PC-3 (cell line): Measurements from ENCODE around the gene CPT1A. TPM values are rescaled to one million over a fixed set of nuclear protein-coding genes. Genes with fewer than 3 reads are reported as not detected.

Experiments used
- ATAC-seq: fragments of 200-7000 bp; cut with Tn5 transposase; 2 replicates; pipeline ENCODE4 v1.9.1; 2020; ENCODE audit warnings: mild to moderate bottlenecking, moderate library complexity
- BruUV-seq: library from RNA; stranded (reverse); fragments of 400-500 nt; replicated peaks from 2 replicates; lab custom pipeline; 2021; lab: Mats Ljungman, UMichigan
- CTCF ChIA-PET: fragments of 300-600 bp; sonication (Branson Sonifier 250); formaldehyde crosslinking; loops from one replicate; lab custom pipeline; 2022; ENCODE audit warnings: antibody characterized with exemption; lab: Charles Lee
- POLR2A ChIA-PET: fragments of 300-600 bp; sonication (Branson Sonifier 250); formaldehyde crosslinking; loops from one replicate; lab custom pipeline; 2022; ENCODE audit warnings: antibody characterized with exemption; ENCODE audit not compliant: unreplicated experiment; lab: Charles Lee
- DNase-seq: peaks from one replicate; pipeline ENCODE4 v3.0.0-alpha.2; 2015
- H2AFZ ChIP-seq: fragments of 300-600 bp; sonication (generic); 2 replicates; pipeline ENCODE4 v1.6.0; 2016; ENCODE audit warnings: antibody characterized with exemption, low read length
- H3F3A ChIP-seq: fragments of 300-600 bp; sonication (generic); one replicate; pipeline ENCODE4 v1.6.0; 2017; ENCODE audit warnings: antibody characterized with exemption, low read length, control low read depth, mild to moderate bottlenecking; ENCODE audit not compliant: unreplicated experiment
- H3K27ac ChIP-seq: fragments of 300-600 bp; sonication (generic); 2 replicates; pipeline ENCODE4 v1.5.1; 2016; ENCODE audit warnings: mild to moderate bottlenecking, low read length
- H3K27me3 ChIP-seq: fragments of 300-600 bp; sonication (generic); 2 replicates; pipeline ENCODE4 v1.6.1; 2016; ENCODE audit warnings: low read length, mixed read lengths
- H3K36me3 ChIP-seq: fragments of 300-600 bp; sonication (generic); 2 replicates; pipeline ENCODE4 v1.6.1; 2016; ENCODE audit warnings: low read depth, mixed run types, low read length, mixed read lengths
- H3K4me1 ChIP-seq: fragments of 300-600 bp; sonication (generic); 2 replicates; pipeline ENCODE4 v1.5.1; 2016; ENCODE audit warnings: low read length; ENCODE audit not compliant: insufficient read depth
- H3K4me2 ChIP-seq: fragments of 300-600 bp; sonication (generic); 2 replicates; pipeline ENCODE4 v1.6.0; 2016; ENCODE audit warnings: low read length
- H3K4me3 ChIP-seq: fragments of 300-600 bp; sonication (generic); 2 replicates; pipeline ENCODE4 v1.5.1; 2016; ENCODE audit warnings: mild to moderate bottlenecking, low read length, mixed read lengths
- H3K79me2 ChIP-seq: fragments of 300-600 bp; sonication (generic); 2 replicates; pipeline ENCODE4 v1.6.1; 2017; ENCODE audit warnings: low read length, mixed read lengths
- H3K9ac ChIP-seq: fragments of 300-600 bp; sonication (generic); 2 replicates; pipeline ENCODE4 v1.6.0; 2016; ENCODE audit warnings: mild to moderate bottlenecking, low read length
- H3K9me2 ChIP-seq: fragments of 300-600 bp; sonication (generic); replicated peaks from 2 replicates; pipeline ENCODE4 v1.6.1; 2016; ENCODE audit warnings: mixed run types, low read length, mixed read lengths
- H3K9me3 ChIP-seq: fragments of 300-600 bp; sonication (generic); 2 replicates; pipeline ENCODE4 v1.6.1; 2016; ENCODE audit warnings: low read length, mixed read lengths
- H4K20me1 ChIP-seq: fragments of 300-600 bp; sonication (generic); 2 replicates; pipeline ENCODE4 v1.6.1; 2016; ENCODE audit warnings: low read length, mixed read lengths
- CTCF ChIP-seq: fragments of 300-600 bp; sonication (generic); conservative IDR thresholded peaks from 2 replicates; pipeline ENCODE4 v1.5.1; 2017; ENCODE audit warnings: antibody characterized with exemption, low read depth, mild to moderate bottlenecking, low read length
- EZH2 ChIP-seq: fragments of 300-600 bp; sonication (generic); IDR thresholded peaks from one replicate; pipeline ENCODE4 v1.6.1; 2017; ENCODE audit warnings: antibody characterized with exemption, mild to moderate bottlenecking, low read length; ENCODE audit not compliant: unreplicated experiment
- EZH2phosphoT487 ChIP-seq: fragments of 300-600 bp; sonication (generic); IDR thresholded peaks from 2 replicates; pipeline ENCODE4 v1.6.1; 2018; ENCODE audit warnings: mild to moderate bottlenecking, antibody characterized with exemption, low read length, borderline replicate concordance
- intact Hi-C: fragments of 100-400 bp; cut with micrococcal nuclease; formaldehyde crosslinking; loops from 2 replicates; pipeline ENCODE4 v1.9.0; 2023
- total RNA-seq: library from RNA; depleted of rRNA; stranded (reverse); fragments of >200 nt; gene quantifications from 2 replicates; pipeline ENCODE4 v1.2.3, GENCODE V29; 2014

The CPT1A gene
- total RNA-seq, 1 experiment from 2014 or later: 38.1 TPM

GRCh38 chr11:68840661-68841653 lies 759 bp downstream of the CPT1A start:
- Histone ChIP-seq H4K20me1 (no peaks in the 10 kb centered on the region), H3K9me2 (no peaks in the 10 kb centered on the region), H3K4me2 (peak overlapping the region; percentile 97), H3K36me3 (no peaks in the 10 kb centered on the region; the same call in 1 of the 2 replicates), H3K27me3 (no peaks in the 10 kb centered on the region), H3K79me2 (peaks cover 48% of the 10 kb centered on the region), H3F3A (peaks cover 12% of the 10 kb centered on the region), H2AFZ (peak overlapping the region; percentile 71), H3K4me3 (peak overlapping the region; percentile 78), H3K9me3 (no peaks in the 10 kb centered on the region), H3K4me1 (peaks cover 39% of the 10 kb centered on the region), H3K9ac (peak overlapping the region; percentile 78), H3K27ac (peak overlapping the region; percentile 77)
- peak; percentile 59 for DNase-seq
- ChIA-PET POLR2A (no interaction called here), CTCF (no interaction called here)
- TF ChIP-seq EZH2: no peak
- TF ChIP-seq CTCF: no peak
- no peak for TF ChIP-seq EZH2phosphoT487
- intact Hi-C loops: loop anchor here (5.0 to 10.0 kb wide), 2 partner anchors 61 to 206 kb away; partner anchors contain the start of genes IGHMBP2 and MRPL21
- peak; percentile 38 for ATAC-seq
- BruUV-seq: no TSS peak

DNA sequence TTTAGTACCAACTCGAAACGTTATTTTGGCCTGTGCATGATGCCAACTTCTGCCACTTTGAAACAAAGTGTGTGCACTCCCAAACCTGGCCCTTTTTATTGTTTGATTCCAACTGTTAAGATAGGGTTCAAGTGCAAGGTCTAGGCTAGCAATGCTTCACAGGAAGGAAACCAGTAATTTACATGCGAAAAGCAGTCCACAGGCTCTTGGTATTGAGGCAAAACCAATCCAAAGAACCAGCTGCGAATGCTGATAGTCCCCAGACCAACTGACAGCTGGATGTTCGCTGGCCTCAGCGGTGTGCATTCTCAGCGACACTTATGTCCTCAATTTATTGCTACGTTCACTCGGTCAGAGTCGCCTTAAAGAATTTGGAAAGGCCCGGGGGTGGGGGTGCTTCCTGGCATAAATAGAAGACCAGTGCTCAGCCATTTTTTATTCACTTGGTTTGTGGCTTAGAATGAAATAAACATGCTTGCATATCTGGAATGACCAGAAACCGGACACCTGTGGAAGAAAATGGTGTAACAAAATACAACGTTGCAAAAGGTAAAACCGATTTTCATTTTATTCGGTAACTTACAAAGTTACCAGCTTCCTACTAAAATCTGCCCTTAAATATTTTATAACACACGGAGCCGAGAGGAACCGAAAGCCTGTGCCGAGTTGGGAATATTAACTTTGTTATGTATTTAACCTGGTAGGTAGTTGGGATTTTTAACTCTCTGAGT lies 1.6 kb downstream of the CPT1A start:
- Histone ChIP-seq H3K4me2 (peak overlapping the region; percentile 97), H3K79me2 (peaks cover 57% of the 10 kb centered on the region), H3K9me2 (no peaks in the 10 kb centered on the region), H3K4me3 (peak overlapping the region; percentile 78), H3K9ac (peak overlapping the region; percentile 78), H3K27me3 (no peaks in the 10 kb centered on the region), H3K36me3 (no peaks in the 10 kb centered on the region; the same call in 1 of the 2 replicates), H3F3A (peaks cover 12% of the 10 kb centered on the region), H3K4me1 (peaks cover 39% of the 10 kb centered on the region), H3K9me3 (no peaks in the 10 kb centered on the region), H4K20me1 (no peaks in the 10 kb centered on the region), H2AFZ (peak overlapping the region; percentile 71), H3K27ac (peak overlapping the region; percentile 77)
- DNase-seq (peak; percentile 53), ATAC-seq (no peak)
- POLR2A ChIA-PET: no interaction called here
- intact Hi-C loops: loop anchor here (5.0 to 10.0 kb wide), 2 partner anchors 62 to 205 kb away; partner anchors contain the start of genes IGHMBP2 and MRPL21
- CTCF ChIA-PET: interaction anchor here (0.6 kb wide), 1 partner anchor 197 kb away, joined by 4 read pairs; no protein-coding TSS in a partner anchor
- TSS peak; percentile 65 for BruUV-seq
- TF ChIP-seq CTCF (no peak), EZH2phosphoT487 (no peak), EZH2 (no peak)
